Esophagus squamous epithelium (tissue), 4 donors: Measurements from ENCODE around the gene NOP53.

Source experiments
- CTCF ChIP-seq, 6 experiments: fragments of 450-650 bp in 4 of 6; fragments of 200-600 bp in 2 of 6; sonication (generic) in 2 of 6; IDR thresholded peaks; one replicate each; pipeline ENCODE4 v1.5.1; 2016 to 2019; ENCODE audit warnings: antibody characterized with exemption in 6 of 6, mild to moderate bottlenecking in 4 of 6, moderate library complexity in 4 of 6
- POLR2A ChIP-seq, 4 donors: fragments of 450-650 bp; IDR thresholded peaks; one replicate each; pipeline ENCODE4 v1.6.1; 2017; ENCODE audit warnings: antibody characterized with exemption in 4 of 4, mild to moderate bottlenecking in 4 of 4, moderate library complexity in 3 of 4

GRCh38 chr19:47742634-47743033, 2.7 kb upstream of the NOP53 start:
- TF ChIP-seq CTCF (IDR thresholded peaks at IDR 0.05) = no peak
- no peak for TF ChIP-seq POLR2A (IDR thresholded peaks at IDR 0.05)
